Ovary (tissue), 9 donors: ENCODE measurements around the gene DCBLD1. TPM values are rescaled to one million over a fixed set of nuclear protein-coding genes. Genes with fewer than 3 reads are reported as not detected.

Source experiments
- DNase-seq, 5 donors: peaks; one replicate each; pipeline ENCODE4 v3.0.0-alpha.2; 2019 to 2020
- H3K27ac ChIP-seq, 2 donors: fragments of 200-600 bp; one replicate each; pipeline versions ENCODE4 v1.5.1 to v1.8.0; 2019 to 2022
- H3K27me3 ChIP-seq: fragments of 200-600 bp; one replicate; pipeline ENCODE4 v1.8.0; 2022
- H3K36me3 ChIP-seq: fragments of 200-600 bp; sonication (generic); one replicate; pipeline ENCODE4 v1.5.1; 2019
- H3K4me1 ChIP-seq: one replicate; pipeline ENCODE4 v1.8.1; 2013; ENCODE audit warnings: mild to moderate bottlenecking, moderate library complexity; ENCODE audit not compliant: insufficient read depth
- H3K4me3 ChIP-seq: fragments of 200-600 bp; sonication (generic); one replicate; pipeline ENCODE4 v1.5.1; 2017
- H3K9me3 ChIP-seq, 2 donors: fragments of 200-600 bp in 1 of 2; sonication (generic) in 1 of 2; one replicate each; pipeline versions ENCODE4 v1.5.1 to v1.8.1; 2013 to 2019; ENCODE audit warnings: mild to moderate bottlenecking in 1 of 2, moderate library complexity in 1 of 2
- EP300 ChIP-seq: sonication (generic); formaldehyde crosslinking; IDR thresholded peaks from one replicate; pipeline ENCODE4 v1.6.1; 2017; ENCODE audit warnings: antibody characterized with exemption
- POLR2A ChIP-seq: fragments of 450-650 bp; IDR thresholded peaks from one replicate; pipeline ENCODE4 v1.6.1; 2017; ENCODE audit warnings: antibody characterized with exemption, mild to moderate bottlenecking, moderate library complexity
- WGBS, 3 donors: extraction: QIAGEN DNeasy Blood & Tissue Kit in 1 of 3; methylation state at CpG; one replicate each; pipeline versions ENCODE4 v1.1.5 to v1.1.7; 2013 to 2017; 5-methylcytosine and 5-hydroxymethylcytosine counted together
- intact Hi-C, 4 donors: fragments of 100-400 bp; cut with DNase I; formaldehyde crosslinking; loops; one replicate each; pipeline versions ENCODE4 v1.11.0 to v1.15.1; 2022 to 2023
- polyA plus RNA-seq, 2 donors: library from polyadenylated mRNA; stranded (reverse); fragments of 200-250 nt in 1 of 2; fragments of 350-450 nt in 1 of 2; fragmentation: Illumina TruSeq in 1 of 2; extraction: RNeasy Lipid Tissue Mini Kit (QIAGEN cat#74804) in 1 of 2; gene quantifications; one replicate each; pipeline ENCODE4 v1.2.3, GENCODE V29; 2013 to 2014
- total RNA-seq, 7 donors: library from RNA; depleted of rRNA in 2 of 7; stranded (reverse); fragments of >200 nt in 2 of 7; fragmentation: NEBNext Ultra II Directional in 3 of 7; extraction: Animal tissue kit (Norgen Biotek cat#: 25700) in 3 of 7; gene quantifications; one replicate each; pipeline versions ENCODE4 v1.1.0 to v1.2.4, GENCODE V29; 2016 to 2023
- TF ChIP-seq, protein P1 (sequence below), 3 donors: fragments of 450-650 bp in 2 of 3; fragments of 200-600 bp in 1 of 3; IDR thresholded peaks; one replicate each; pipeline versions ENCODE4 v1.5.1 to v1.8.0; 2016 to 2022; ENCODE audit warnings: antibody characterized with exemption in 3 of 3, mild to moderate bottlenecking in 1 of 3
- donor health status: DM: no; HTN: no; CAD: no; lungs with moderate emphysema.
- donor health status: DM: no; HTN: no; CAD: no.
- donor health status: Bipolar disorder and iron deficiency.
- donor health status: DM: yes; HTN: yes; CAD: no.
- donor health status: DM: no; HTN: no; CAD: no.
- donor health status: DM: yes; HTN: yes; CAD: no.

Gene DCBLD1
- total and polyA plus RNA-seq, 9 donors: 2.3 to 9.2 (median 3.3) TPM

DNA sequence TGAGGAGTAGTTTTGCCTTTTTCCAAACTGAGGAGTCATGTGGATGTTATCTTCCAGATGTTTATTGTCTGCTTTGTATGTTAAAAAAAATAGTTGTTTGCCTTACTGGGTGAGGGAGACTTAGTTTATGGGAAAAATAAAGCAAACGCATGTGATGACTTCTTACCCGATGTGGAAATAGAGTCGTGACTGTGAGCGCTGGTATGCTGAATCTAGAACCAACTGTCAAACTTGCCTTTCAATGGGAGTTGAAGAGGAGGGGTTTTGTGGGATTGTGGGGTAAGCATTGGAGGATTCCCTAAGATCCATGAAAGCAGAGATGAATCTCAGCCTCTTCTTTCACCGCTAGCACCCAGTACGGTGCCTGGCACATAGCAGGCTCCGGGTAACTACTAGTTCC lies 5.3 kb downstream of the DCBLD1 start:
- no peak for TF ChIP-seq EP300
- TF ChIP-seq, protein P1, sequence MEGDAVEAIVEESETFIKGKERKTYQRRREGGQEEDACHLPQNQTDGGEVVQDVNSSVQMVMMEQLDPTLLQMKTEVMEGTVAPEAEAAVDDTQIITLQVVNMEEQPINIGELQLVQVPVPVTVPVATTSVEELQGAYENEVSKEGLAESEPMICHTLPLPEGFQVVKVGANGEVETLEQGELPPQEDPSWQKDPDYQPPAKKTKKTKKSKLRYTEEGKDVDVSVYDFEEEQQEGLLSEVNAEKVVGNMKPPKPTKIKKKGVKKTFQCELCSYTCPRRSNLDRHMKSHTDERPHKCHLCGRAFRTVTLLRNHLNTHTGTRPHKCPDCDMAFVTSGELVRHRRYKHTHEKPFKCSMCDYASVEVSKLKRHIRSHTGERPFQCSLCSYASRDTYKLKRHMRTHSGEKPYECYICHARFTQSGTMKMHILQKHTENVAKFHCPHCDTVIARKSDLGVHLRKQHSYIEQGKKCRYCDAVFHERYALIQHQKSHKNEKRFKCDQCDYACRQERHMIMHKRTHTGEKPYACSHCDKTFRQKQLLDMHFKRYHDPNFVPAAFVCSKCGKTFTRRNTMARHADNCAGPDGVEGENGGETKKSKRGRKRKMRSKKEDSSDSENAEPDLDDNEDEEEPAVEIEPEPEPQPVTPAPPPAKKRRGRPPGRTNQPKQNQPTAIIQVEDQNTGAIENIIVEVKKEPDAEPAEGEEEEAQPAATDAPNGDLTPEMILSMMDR (IDR thresholded peaks at IDR 0.05): no peak
- no peak for TF ChIP-seq POLR2A
- WGBS, 3 donors: 54 to 59% (median 55%) methylated on average over 7 of the region's 7 CpGs
- no peak for DNase-seq
- Histone ChIP-seq H3K27ac (no peak overlapping the region), H3K36me3 (no peaks in the 10 kb centered on the region), H3K27me3 (no peaks in the 10 kb centered on the region), H3K4me3 (no peak overlapping the region), H3K9me3 (no peaks in the 10 kb centered on the region), H3K4me1 (peaks cover 1% of the 10 kb centered on the region)
- intact Hi-C loops: no loop called here

DNA sequence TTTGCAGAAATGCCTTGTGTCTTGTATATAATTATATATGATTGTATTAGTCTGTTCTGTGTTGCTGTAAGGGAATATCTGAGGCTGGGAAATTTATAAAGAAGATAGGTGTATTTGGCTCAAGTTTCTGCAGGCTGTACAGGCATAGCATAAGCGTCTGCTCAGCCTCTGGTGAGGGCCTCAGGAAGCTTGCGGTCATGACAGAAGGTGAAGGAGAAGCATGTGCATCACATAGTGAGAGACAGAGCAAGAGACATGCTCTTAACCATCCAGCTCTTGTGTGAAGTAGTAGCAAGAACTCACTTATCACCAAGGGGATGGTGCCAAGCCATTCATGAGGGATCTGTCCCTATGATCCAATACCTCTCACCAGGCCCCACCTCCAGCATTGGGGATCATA lies 6.5 kb downstream of the DCBLD1 start:
- DNase-seq: no peak
- no peaks in the 10 kb centered on the region for H3K36me3 ChIP-seq
- no peak overlapping the region for H3K4me3 ChIP-seq
- H3K27me3 ChIP-seq: no peaks in the 10 kb centered on the region
- TF ChIP-seq, protein P1 (IDR thresholded peaks at IDR 0.05): no peak
- TF ChIP-seq EP300 (no peak), POLR2A (no peak)
- H3K9me3 ChIP-seq: no peaks in the 10 kb centered on the region
- peaks cover 1% of the 10 kb centered on the region for H3K4me1 ChIP-seq
- no peak overlapping the region for H3K27ac ChIP-seq
- intact Hi-C loops: no loop called here
- 95 to 100% (median 99%) methylated on average over 2 of the region's 2 CpGs for WGBS, 3 donors

DNA sequence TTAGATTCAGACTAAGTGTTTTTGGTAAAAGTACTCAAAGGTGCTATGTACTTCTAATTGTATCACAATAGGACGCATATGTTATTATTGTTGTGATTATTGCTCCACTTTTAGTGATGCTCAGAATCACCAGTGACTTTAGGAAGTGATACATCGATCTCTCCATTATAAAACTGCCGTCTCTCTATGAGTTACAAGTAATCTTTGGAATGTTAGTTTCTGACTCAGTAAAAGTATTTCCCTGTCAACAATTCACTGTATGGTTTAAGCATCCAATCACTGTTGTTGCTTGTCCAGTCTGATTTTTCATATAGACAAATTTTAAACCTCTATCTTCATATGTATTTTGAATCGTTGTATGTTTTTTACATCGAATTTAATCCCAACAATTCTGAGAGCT lies 9.4 kb downstream of the DCBLD1 start:
- DNase-seq: no peak
- Histone ChIP-seq H3K9me3 (no peaks in the 10 kb centered on the region), H3K27ac (no peak overlapping the region), H3K27me3 (no peaks in the 10 kb centered on the region), H3K4me3 (no peak overlapping the region), H3K36me3 (no peaks in the 10 kb centered on the region), H3K4me1 (peaks cover 1% of the 10 kb centered on the region)
- TF ChIP-seq, protein P1 (IDR thresholded peaks at IDR 0.05): no peak
- TF ChIP-seq POLR2A (no peak), EP300 (no peak)
- intact Hi-C loops: no loop called here
- 90 to 95% (median 94%) methylated on average over 5 of the region's 5 CpGs for WGBS, 3 donors

DNA sequence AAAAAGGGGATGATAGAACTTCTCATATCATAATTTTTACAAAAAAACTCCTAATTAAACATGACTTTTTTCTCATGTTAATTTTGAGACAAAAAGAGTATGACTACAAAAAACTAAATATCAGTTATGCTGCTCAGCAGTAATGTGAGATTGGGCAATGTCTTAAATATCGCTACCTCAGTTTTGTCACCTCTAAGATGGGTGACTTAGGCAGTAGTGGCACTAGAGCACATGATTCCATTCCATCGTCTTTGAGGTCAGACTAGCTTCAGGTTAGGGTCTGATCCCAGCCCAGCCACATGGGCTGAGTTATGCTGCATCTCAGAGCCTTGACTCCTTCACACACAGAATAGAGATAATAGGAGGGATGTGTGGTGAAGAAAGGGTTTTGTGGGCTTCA lies 11.0 kb downstream of the DCBLD1 start:
- H3K36me3 ChIP-seq: no peaks in the 10 kb centered on the region
- H3K4me3 ChIP-seq: no peak overlapping the region
- WGBS, 3 donors: 89 to 96% (median 92%) methylated on average over 2 of the region's 2 CpGs
- TF ChIP-seq EP300 (no peak), POLR2A (no peak)
- TF ChIP-seq, protein P1 (IDR thresholded peaks at IDR 0.05): no peak
- no peak overlapping the region for H3K27ac ChIP-seq
- H3K27me3 ChIP-seq: no peaks in the 10 kb centered on the region
- H3K4me1 ChIP-seq: no peaks in the 10 kb centered on the region
- intact Hi-C loops: no loop called here
- no peaks in the 10 kb centered on the region for H3K9me3 ChIP-seq
- DNase-seq: no peak

DNA sequence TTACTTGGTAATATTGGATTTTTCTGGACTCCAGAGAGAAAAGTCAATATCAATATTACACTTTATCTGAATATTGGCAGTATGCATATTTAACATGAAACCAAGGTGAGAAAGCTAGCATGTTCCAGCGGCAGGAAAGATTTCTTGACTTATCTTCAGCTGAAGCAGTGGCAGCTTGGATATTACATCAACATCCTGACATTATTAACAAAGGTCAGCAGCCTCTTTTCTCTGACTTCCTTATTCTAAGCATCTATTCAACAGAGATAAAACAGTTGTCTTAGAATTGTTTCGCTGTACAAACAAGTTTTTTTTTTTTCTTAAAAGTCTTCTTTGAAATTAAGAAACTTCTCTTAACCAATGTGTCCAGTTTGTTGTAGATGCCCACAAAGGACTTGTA lies 11.8 kb downstream of the DCBLD1 start:
- WGBS, 3 donors: 76 to 81% (median 76%) methylated on average over 2 of the region's 2 CpGs
- H3K27ac ChIP-seq: no peak overlapping the region

More for the DNA sequence above, 11.8 kb downstream of the DCBLD1 start:
- no peaks in the 10 kb centered on the region for H3K27me3 ChIP-seq
- no peaks in the 10 kb centered on the region for H3K4me1 ChIP-seq
- H3K36me3 ChIP-seq: no peaks in the 10 kb centered on the region
- no peaks in the 10 kb centered on the region for H3K9me3 ChIP-seq
- DNase-seq: no peak
- intact Hi-C loops: no loop called here
- no peak overlapping the region for H3K4me3 ChIP-seq
- TF ChIP-seq POLR2A (no peak), EP300 (no peak)
- TF ChIP-seq, protein P1 (IDR thresholded peaks at IDR 0.05): no peak
